Upper lobe of left lung (tissue), 6 donors: ENCODE data around the gene HMX3. TPM values are rescaled to one million over a fixed set of nuclear protein-coding genes. Genes with fewer than 3 reads are reported as not detected.

Source experiments
- ATAC-seq, 2 donors: fragments of 200-7000 bp; cut with Tn5 transposase; one replicate each; pipeline ENCODE4 v1.9.1; 2022; ENCODE audit warnings: mild to moderate bottlenecking in 2 of 2, moderate library complexity in 2 of 2; ENCODE audit not compliant: low FRiP score in 2 of 2
- DNase-seq, 2 donors: peaks; one replicate each; pipeline ENCODE4 v3.0.0-alpha.2; 2019 to 2020
- H3K27ac ChIP-seq, 4 donors: fragments of 200-600 bp; sonication (generic); one replicate each; pipeline ENCODE4 v1.5.1; 2016 to 2019
- H3K27me3 ChIP-seq, 4 donors: fragments of 200-600 bp; sonication (generic); one replicate each; pipeline ENCODE4 v1.5.1; 2017 to 2019
- H3K36me3 ChIP-seq, 4 donors: fragments of 200-600 bp; sonication (generic); one replicate each; pipeline ENCODE4 v1.5.1; 2016 to 2019
- H3K4me1 ChIP-seq, 4 donors: fragments of 200-600 bp; sonication (generic); one replicate each; pipeline ENCODE4 v1.5.1; 2018 to 2019
- H3K4me3 ChIP-seq, 4 donors: fragments of 200-600 bp; sonication (generic); one replicate each; pipeline ENCODE4 v1.5.1; 2017 to 2019; ENCODE audit warnings: mild to moderate bottlenecking in 2 of 4, moderate library complexity in 1 of 4
- H3K9me3 ChIP-seq, 4 donors: fragments of 200-600 bp; sonication (generic); one replicate each; pipeline ENCODE4 v1.5.1; 2018 to 2019
- EP300 ChIP-seq, 4 donors: sonication (generic); formaldehyde crosslinking; IDR thresholded peaks; one replicate each; pipeline ENCODE4 v1.5.1; 2017; ENCODE audit warnings: antibody characterized with exemption in 4 of 4, control low read depth in 2 of 4
- POLR2A ChIP-seq, 4 donors: fragments of 450-650 bp; IDR thresholded peaks; one replicate each; pipeline ENCODE4 v1.5.1; 2016 to 2017; ENCODE audit warnings: antibody characterized with exemption in 4 of 4, mild to moderate bottlenecking in 2 of 4
- POLR2AphosphoS5 ChIP-seq, 2 donors: sonication (generic); formaldehyde crosslinking; IDR thresholded peaks; one replicate each; pipeline ENCODE4 v1.5.1; 2017; ENCODE audit warnings: antibody characterized with exemption in 2 of 2
- WGBS, 2 donors: methylation state at CpG; one replicate each; pipeline ENCODE4 v1.1.5; 2017 to 2018; 5-methylcytosine and 5-hydroxymethylcytosine counted together
- total RNA-seq, 6 donors: library from RNA; depleted of rRNA in 4 of 6; stranded (reverse); fragments of >200 nt in 4 of 6; gene quantifications; one replicate each; pipeline versions ENCODE4 v1.1.0 to v1.2.1, GENCODE V29; 2016 to 2021
- TF ChIP-seq, protein P1 (sequence below), 6 experiments: fragments of 450-650 bp in 4 of 6; fragments of 200-600 bp in 2 of 6; sonication (generic) in 2 of 6; IDR thresholded peaks; one replicate each; pipeline ENCODE4 v1.5.1; 2016 to 2019; ENCODE audit warnings: antibody characterized with exemption in 6 of 6
- donor health status: DM: no; HTN: no; CAD: no; lungs with moderate emphysema.
- donor health status: DM: no; HTN: yes; CAD: no; lungs with severe emphysema.

Gene HMX3
- total RNA-seq, 6 donors from 2014 or later = not detected

DNA sequence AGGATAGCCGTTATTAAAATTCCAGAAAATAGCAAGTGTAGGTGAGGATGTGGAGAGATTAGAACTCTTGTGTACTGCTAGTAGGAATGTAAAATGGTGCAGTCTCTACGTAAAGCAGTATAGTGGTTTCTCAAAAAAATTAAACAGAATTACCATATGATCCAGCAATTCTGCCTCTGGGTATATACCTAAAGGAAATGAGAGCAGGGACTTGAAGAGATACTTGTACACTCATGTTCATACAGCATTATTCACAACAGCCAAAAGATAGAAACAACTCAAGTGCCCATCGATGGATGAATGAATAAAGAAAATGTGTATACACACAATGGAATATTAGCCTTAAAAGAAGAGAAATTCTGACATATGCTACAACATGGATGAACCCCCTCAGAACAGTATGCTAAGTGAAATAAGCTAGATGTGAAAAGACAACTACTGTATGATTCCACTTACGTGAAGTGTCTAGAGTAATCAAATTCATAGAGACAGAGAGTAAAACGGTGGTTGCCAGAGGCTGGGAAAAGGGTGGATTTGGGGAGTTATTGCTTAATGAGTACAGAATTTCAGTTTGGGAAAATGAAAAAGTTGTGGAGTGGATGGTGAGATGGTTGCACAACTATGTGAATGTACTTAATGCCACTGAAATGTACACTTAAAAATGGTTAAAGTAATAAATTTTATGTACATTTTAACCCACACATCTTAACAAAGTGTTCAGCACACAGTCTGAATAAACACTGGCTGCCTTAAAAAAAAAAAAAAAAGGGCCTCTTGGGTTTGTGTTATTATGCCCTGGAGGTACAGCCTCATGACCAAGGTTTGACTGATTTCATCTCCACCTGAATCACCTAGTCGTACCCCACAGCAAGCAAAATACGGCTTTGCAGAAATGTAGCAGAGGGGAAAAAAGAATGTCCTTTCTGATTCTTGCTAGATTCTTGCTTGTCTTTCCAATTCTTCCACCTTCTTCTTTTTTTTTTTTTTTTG is 44.6 kb downstream of the HMX3 start:
- Histone ChIP-seq H3K36me3 (peaks cover 0 to 15% (median 2%) of the 10 kb centered on the region in 4 donors), H3K27ac (no peak overlapping the region), H3K27me3 (no peaks in the 10 kb centered on the region), H3K9me3 (peaks cover 0 to 10% (median 0%) of the 10 kb centered on the region in 4 donors), H3K4me3 (no peak overlapping the region), H3K4me1 (no peaks in the 10 kb centered on the region)
- ATAC-seq (no peak), DNase-seq (no peak)
- no peak for TF ChIP-seq EP300 (IDR thresholded peaks at IDR 0.05)
- TF ChIP-seq POLR2A (IDR thresholded peaks at IDR 0.05) = no peak
- TF ChIP-seq, protein P1, sequence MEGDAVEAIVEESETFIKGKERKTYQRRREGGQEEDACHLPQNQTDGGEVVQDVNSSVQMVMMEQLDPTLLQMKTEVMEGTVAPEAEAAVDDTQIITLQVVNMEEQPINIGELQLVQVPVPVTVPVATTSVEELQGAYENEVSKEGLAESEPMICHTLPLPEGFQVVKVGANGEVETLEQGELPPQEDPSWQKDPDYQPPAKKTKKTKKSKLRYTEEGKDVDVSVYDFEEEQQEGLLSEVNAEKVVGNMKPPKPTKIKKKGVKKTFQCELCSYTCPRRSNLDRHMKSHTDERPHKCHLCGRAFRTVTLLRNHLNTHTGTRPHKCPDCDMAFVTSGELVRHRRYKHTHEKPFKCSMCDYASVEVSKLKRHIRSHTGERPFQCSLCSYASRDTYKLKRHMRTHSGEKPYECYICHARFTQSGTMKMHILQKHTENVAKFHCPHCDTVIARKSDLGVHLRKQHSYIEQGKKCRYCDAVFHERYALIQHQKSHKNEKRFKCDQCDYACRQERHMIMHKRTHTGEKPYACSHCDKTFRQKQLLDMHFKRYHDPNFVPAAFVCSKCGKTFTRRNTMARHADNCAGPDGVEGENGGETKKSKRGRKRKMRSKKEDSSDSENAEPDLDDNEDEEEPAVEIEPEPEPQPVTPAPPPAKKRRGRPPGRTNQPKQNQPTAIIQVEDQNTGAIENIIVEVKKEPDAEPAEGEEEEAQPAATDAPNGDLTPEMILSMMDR (IDR thresholded peaks at IDR 0.05) = no peak
- no peak for TF ChIP-seq POLR2AphosphoS5 (IDR thresholded peaks at IDR 0.05)
- 71 to 77% methylated on average over 7 of the region's 7 CpGs for WGBS, 2 donors

DNA sequence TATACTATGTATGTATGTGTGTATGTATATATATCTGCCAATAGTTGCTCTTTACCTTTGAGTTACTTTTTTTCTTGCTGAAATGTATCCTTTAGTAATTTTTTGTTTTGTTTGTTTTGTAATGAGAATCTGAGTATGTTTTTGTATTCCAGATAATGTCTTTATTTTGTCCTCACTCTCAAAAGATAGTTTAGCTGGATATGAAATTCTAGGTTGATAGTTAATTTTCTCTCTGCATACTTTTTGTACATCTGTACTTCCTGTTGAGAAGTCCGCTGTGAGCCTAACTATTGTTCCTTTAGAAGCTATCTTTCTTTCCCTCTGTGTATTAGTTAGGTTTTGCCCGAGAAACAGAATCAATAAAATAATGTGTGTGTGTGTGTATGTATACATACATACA is 48.0 kb downstream of the HMX3 start:
- 96 to 100% methylated on average over 2 of the region's 2 CpGs for WGBS, 2 donors
- H3K36me3 ChIP-seq = peaks cover 0 to 14% (median 0%) of the 10 kb centered on the region in 4 donors
- TF ChIP-seq, protein P1 (IDR thresholded peaks at IDR 0.05) = no peak
- TF ChIP-seq POLR2AphosphoS5 (IDR thresholded peaks at IDR 0.05) = no peak
- TF ChIP-seq EP300 (IDR thresholded peaks at IDR 0.05) = no peak
- no peak for TF ChIP-seq POLR2A (IDR thresholded peaks at IDR 0.05)
- no peak overlapping the region for H3K4me3 ChIP-seq
- peaks cover 0 to 10% (median 0%) of the 10 kb centered on the region in 4 donors for H3K9me3 ChIP-seq
- no peaks in the 10 kb centered on the region for H3K27me3 ChIP-seq
- no peaks in the 10 kb centered on the region for H3K4me1 ChIP-seq
- DNase-seq = no peak
- no peak for ATAC-seq
- no peak overlapping the region for H3K27ac ChIP-seq

DNA sequence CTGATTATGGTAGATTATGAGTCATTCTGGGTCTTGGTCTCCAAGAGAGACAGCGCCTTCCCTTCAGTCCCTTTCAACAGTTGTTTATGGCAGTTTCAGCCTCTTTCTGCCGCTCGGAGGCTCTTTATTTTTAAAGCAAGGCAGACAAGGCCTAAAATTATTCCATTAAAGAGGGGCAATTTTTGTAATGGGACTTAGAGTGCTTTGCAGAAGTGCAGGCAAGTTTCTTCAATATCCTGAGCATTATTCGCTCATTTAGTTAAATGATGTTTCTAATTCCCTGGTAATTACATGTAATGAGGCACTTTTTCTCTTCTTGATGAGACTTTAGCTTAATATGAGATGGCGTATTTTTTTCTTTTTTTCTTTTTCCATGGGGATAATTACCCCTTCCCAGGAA is 52.0 kb downstream of the HMX3 start:
- DNase-seq = no peak
- WGBS, 2 donors = 97% methylated on average over 5 of the region's 5 CpGs
- Histone ChIP-seq H3K27me3 (no peaks in the 10 kb centered on the region), H3K4me1 (no peaks in the 10 kb centered on the region), H3K27ac (no peak overlapping the region), H3K9me3 (peaks cover 0 to 10% (median 0%) of the 10 kb centered on the region in 4 donors), H3K36me3 (peaks cover 0 to 19% (median 7%) of the 10 kb centered on the region in 4 donors), H3K4me3 (no peak overlapping the region)
- no peak for ATAC-seq
- TF ChIP-seq POLR2A (IDR thresholded peaks at IDR 0.05) (no peak), POLR2AphosphoS5 (IDR thresholded peaks at IDR 0.05) (no peak), EP300 (IDR thresholded peaks at IDR 0.05) (no peak)
- TF ChIP-seq, protein P1 (IDR thresholded peaks at IDR 0.05) = no peak

Other genes starting within 250 kb of the HMX3 start
- not detected for gene FAM24A, start 225.4 kb upstream of the HMX3 start, total RNA-seq
- 1 to 10 TPM; 3.9 to 8.8 (median 5.4) TPM for gene C10orf88, start 181.7 kb upstream of the HMX3 start, total RNA-seq
- 1 to 10 TPM; 1.4 to 6.2 (median 3.7) TPM for gene PSTK, start 155.6 kb upstream of the HMX3 start, total RNA-seq
- gene IKZF5, start 127.2 kb upstream of the HMX3 start, total RNA-seq = 10 to 100 TPM in 4 of 6 donors, 1 to 10 TPM in 2; 4.9 to 19.4 (median 15.0) TPM
- 10 to 100 TPM; 10.4 to 48.2 (median 30.2) TPM for gene ACADSB, start 127.0 kb upstream of the HMX3 start, total RNA-seq
- not detected for gene HMX2, start 12.2 kb downstream of the HMX3 start, total RNA-seq
- 100 to 1,000 TPM in 1 of 6 donors, 10 to 100 TPM in 5; 41.0 to 138 (median 52.4) TPM for gene BUB3, start 18.4 kb downstream of the HMX3 start, total RNA-seq